ENCODE measurements around the gene NPTX1.

NPTX1 gene

GRCh38 chr17:80503921-80504320, 27.5 kb upstream of the NPTX1 start:
- DNase-seq (ENCODE audit: low read depth) = no peak

GRCh38 chr17:80503031-80503430, 26.6 kb upstream of the NPTX1 start:
- no peak for DNase-seq (ENCODE audit: low read depth)

GRCh38 chr17:80502578-80502877, 26.1 kb upstream of the NPTX1 start:
- no peak for DNase-seq (ENCODE audit: low read depth)

- no peak for DNase-seq (ENCODE audit: low read depth)
These were observed 25.6 kb upstream of the NPTX1 start for GRCh38 chr17:80501741-80502577.

- DNase-seq (ENCODE audit: low read depth) = no peak
These were observed 23.7 kb upstream of the NPTX1 start for GRCh38 chr17:80499961-80500665.

- no peak for DNase-seq (ENCODE audit: low read depth)
These were observed 23.2 kb upstream of the NPTX1 start for GRCh38 chr17:80499560-80499959.

- DNase-seq (ENCODE audit: low read depth) = no peak
These were observed 22.6 kb upstream of the NPTX1 start for GRCh38 chr17:80498920-80499410.

GRCh38 chr17:80498242-80498919, 22.0 kb upstream of the NPTX1 start:
- DNase-seq (ENCODE audit: low read depth) = no peak

GRCh38 chr17:80497726-80498241, 21.4 kb upstream of the NPTX1 start:
- DNase-seq (ENCODE audit: low read depth) = no peak

- no peak for DNase-seq (ENCODE audit: low read depth)
These were observed 18.1 kb upstream of the NPTX1 start for GRCh38 chr17:80494547-80494946.

- no peak for DNase-seq (ENCODE audit: low read depth)
These were observed 16.1 kb upstream of the NPTX1 start for GRCh38 chr17:80492343-80493136.

GRCh38 chr17:80491478-80492342, 15.3 kb upstream of the NPTX1 start:
- DNase-seq (ENCODE audit: low read depth) = no peak

- DNase-seq (ENCODE audit: low read depth) = no peak
These were observed 11.1 kb upstream of the NPTX1 start for GRCh38 chr17:80487511-80487910.

- DNase-seq (ENCODE audit: low read depth) = no peak
These were observed 10.3 kb upstream of the NPTX1 start for GRCh38 chr17:80486692-80487091.

- DNase-seq (ENCODE audit: low read depth) = no peak
These were observed 9.4 kb upstream of the NPTX1 start for GRCh38 chr17:80485846-80486245.

GRCh38 chr17:80482555-80483308, 6.3 kb upstream of the NPTX1 start:
- no peak for DNase-seq (ENCODE audit: low read depth)

GRCh38 chr17:80482058-80482318, 5.6 kb upstream of the NPTX1 start:
- no peak for DNase-seq (ENCODE audit: low read depth)

GRCh38 chr17:80481284-80482057, 5.1 kb upstream of the NPTX1 start:
- no peak for DNase-seq (ENCODE audit: low read depth)

- DNase-seq (ENCODE audit: low read depth) = no peak
These were observed 3.8 kb upstream of the NPTX1 start for GRCh38 chr17:80480248-80480647.

GRCh38 chr17:80479246-80479566, 2.8 kb upstream of the NPTX1 start:
- no peak for DNase-seq (ENCODE audit: low read depth)

Data from stimulated activated CD8-positive, alpha-beta memory T cell treated with anti-CD3 and anti-CD28 coated beads, Interleukin-12 subunit alpha, Interleukin-12 subunit beta, amount 100 ng/mL, for 4 hours (primary cell).